H1 (cell line): ENCODE results near the gene BAIAP2. TPM values are rescaled to one million over a fixed set of nuclear protein-coding genes. Genes with fewer than 3 reads are reported as not detected.

Experiments used
- EZH2 ChIP-seq: fragments of 200-600 bp; sonication (generic); IDR thresholded peaks from 2 replicates; pipeline ENCODE4 v1.7.1; 2012; ENCODE audit warnings: low read depth, mild to moderate bottlenecking, moderate library complexity, low read length, inconsistent platforms; ENCODE audit not compliant: severe bottlenecking
- KDM5A ChIP-seq: fragments of 200-600 bp; IDR thresholded peaks from 2 replicates; pipeline ENCODE4 v1.7.1; 2012; ENCODE audit warnings: mild to moderate bottlenecking, low read length, inconsistent platforms, mixed read lengths
- MAFK ChIP-seq: IDR thresholded peaks from 2 replicates; pipeline ENCODE4 v1.6.1; 2012; ENCODE audit warnings: low read depth, mild to moderate bottlenecking, improper control_type of control experiment, low read length
- TAF1 ChIP-seq: IDR thresholded peaks from 2 replicates; pipeline ENCODE4 v1.6.1; 2011; ENCODE audit warnings: mild to moderate bottlenecking, low read depth, low read length
- polyA plus RNA-seq, 7 experiments: library from polyadenylated mRNA; depleted of rRNA in 3 of 7; stranded (reverse) in 5 of 7; unstranded in 2 of 7; fragments of >200 nt in 5 of 7; fragments of 200-250 nt in 2 of 7; gene quantifications; 1 replicate in 5 of 7; 2 replicates in 1 of 7; 4 replicates in 1 of 7; pipeline versions ENCODE4 v1.2.1 to v1.2.3, GENCODE V29; 2011 to 2013; ENCODE audit warnings: missing spikeins in 2 of 7, mixed read lengths in 2 of 7
- total RNA-seq: library from RNA; stranded (reverse); fragmentation: NEBNext Ultra II Directional; extraction: Animal tissue kit (Norgen Biotek cat#: 25700); gene quantifications from 2 replicates; pipeline ENCODE4 v1.2.1, GENCODE V29; 2021
- TF ChIP-seq, protein P1 (sequence below), 3 experiments: IDR thresholded peaks; 1 replicate in 2 of 3; 2 replicates in 1 of 3; pipeline versions ENCODE4 v1.5.1 to v1.6.1; 2011; ENCODE audit warnings: low read length in 3 of 3, mild to moderate bottlenecking in 3 of 3, inconsistent platforms in 2 of 3, low read depth in 1 of 3, moderate library complexity in 1 of 3; ENCODE audit not compliant: insufficient read depth in 1 of 3; ENCODE audit errors: control extremely low read depth in 1 of 3

BAIAP2 gene
- total and polyA plus RNA-seq, 2 of the 8 experiments (the other 6 are each of a cell fraction or from before 2014, with no cell fraction given), result 10.0 to 22.8 TPM

DNA sequence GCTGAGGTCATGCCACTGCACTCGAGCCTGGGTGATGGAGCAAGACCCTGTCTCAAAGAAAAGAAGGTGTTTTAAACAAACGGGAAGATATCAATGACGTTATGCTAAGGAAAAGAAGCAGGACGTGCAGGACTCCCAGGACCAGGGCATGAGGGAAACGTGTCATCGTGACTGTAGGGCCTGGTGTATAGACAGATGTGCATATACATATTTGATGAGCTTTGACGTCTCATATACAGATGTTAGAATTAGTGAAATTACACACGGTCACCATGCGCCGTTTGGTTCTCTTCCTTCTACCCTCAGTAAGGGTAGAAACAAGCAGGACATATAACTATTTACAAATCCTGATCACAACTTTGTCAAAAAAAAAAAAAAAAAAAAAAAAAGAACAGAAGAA, 112.8 kb downstream of the BAIAP2 start (continued):
- TF ChIP-seq, protein P1, sequence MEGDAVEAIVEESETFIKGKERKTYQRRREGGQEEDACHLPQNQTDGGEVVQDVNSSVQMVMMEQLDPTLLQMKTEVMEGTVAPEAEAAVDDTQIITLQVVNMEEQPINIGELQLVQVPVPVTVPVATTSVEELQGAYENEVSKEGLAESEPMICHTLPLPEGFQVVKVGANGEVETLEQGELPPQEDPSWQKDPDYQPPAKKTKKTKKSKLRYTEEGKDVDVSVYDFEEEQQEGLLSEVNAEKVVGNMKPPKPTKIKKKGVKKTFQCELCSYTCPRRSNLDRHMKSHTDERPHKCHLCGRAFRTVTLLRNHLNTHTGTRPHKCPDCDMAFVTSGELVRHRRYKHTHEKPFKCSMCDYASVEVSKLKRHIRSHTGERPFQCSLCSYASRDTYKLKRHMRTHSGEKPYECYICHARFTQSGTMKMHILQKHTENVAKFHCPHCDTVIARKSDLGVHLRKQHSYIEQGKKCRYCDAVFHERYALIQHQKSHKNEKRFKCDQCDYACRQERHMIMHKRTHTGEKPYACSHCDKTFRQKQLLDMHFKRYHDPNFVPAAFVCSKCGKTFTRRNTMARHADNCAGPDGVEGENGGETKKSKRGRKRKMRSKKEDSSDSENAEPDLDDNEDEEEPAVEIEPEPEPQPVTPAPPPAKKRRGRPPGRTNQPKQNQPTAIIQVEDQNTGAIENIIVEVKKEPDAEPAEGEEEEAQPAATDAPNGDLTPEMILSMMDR (IDR thresholded peaks at IDR 0.05; ENCODE audit: control extremely low read depth in 1 of 3, insufficient read depth in 1 of 3, low read depth in 1 of 3, low read length in 3 of 3), result no peak
- TF ChIP-seq EZH2 (no peak), KDM5A (no peak), MAFK (no peak), TAF1 (no peak)
